Neural progenitor cell (in vitro differentiated cells): ENCODE measurements around the gene RNF214.

Experiments used
- CTCF ChIP-seq: fragments of 200-600 bp; sonication (generic); IDR thresholded peaks from 2 replicates; pipeline ENCODE4 v1.5.1; 2017; ENCODE audit warnings: antibody characterized with exemption, mild to moderate bottlenecking
- EZH2 ChIP-seq: fragments of 200-600 bp; sonication (generic); IDR thresholded peaks from 2 replicates; pipeline ENCODE4 v1.6.1; 2017; ENCODE audit warnings: antibody characterized with exemption, mild to moderate bottlenecking, moderate library complexity

GRCh38 chr11:117296881-117297280 is 64.4 kb downstream of the RNF214 start:
- TF ChIP-seq CTCF, result no peak
- no peak for TF ChIP-seq EZH2
